HG03135 (cell line): ENCODE results near the gene ARSD.

Source experiments
- ATAC-seq: cut with Tn5 transposase; IDR thresholded peaks from one replicate; pipeline ENCODE4 v1.9.1; 2021; ENCODE audit warnings: mild to moderate bottlenecking, moderate library complexity; ENCODE audit not compliant: unreplicated experiment

The ARSD gene

DNA sequence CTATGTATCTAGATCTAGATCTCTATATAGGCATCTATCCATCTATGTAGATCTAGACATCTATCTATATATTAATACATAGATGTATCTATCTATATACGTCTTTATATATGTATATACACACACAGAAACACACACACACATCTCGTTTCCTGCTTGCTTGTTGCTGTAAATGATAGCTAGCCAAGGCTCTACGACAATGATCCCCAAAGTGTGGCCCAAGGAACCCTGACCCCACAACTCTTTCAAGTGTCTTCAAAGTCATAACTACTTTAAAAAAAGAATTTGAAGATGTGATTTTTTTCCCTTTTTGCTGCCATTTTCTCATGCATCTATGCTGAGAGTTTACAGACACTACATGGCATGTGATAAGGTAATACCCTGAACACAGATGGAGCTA lies 71.6 kb downstream of the ARSD start:
- ATAC-seq, result no peak

DNA sequence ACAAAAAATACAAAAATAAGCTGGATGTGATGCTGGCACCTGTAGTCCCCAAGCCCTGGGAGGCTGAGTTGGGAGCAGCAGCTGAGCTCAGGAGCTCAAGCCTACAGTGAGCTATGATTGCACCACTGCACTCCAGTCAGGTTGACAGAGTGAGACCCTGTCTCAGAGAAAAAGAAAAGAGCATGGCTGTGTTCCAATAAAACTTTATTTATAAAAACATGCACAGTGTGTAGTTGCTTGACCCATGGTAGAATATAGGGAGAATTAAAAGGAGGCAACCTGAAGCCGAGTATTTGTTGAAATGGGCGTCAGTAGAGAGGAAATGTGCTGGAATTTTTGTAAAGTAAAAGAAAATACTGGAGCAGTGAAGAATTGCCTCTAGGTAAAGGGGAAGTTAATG lies 73.4 kb downstream of the ARSD start:
- ATAC-seq, result no peak

GRCh38 chrX:2854918-2855317 lies 74.2 kb downstream of the ARSD start:
- no peak for ATAC-seq
